Upper lobe of left lung (tissue), 6 donors: Measurements from ENCODE around the gene C11orf97. TPM values are rescaled to one million over a fixed set of nuclear protein-coding genes. Genes with fewer than 3 reads are reported as not detected.

ENCODE experiments used
- ATAC-seq, 2 donors: fragments of 200-7000 bp; cut with Tn5 transposase; one replicate each; pipeline ENCODE4 v1.9.1; 2022; ENCODE audit warnings: mild to moderate bottlenecking in 2 of 2, moderate library complexity in 2 of 2; ENCODE audit not compliant: low FRiP score in 2 of 2
- DNase-seq, 2 donors: peaks; one replicate each; pipeline ENCODE4 v3.0.0-alpha.2; 2019 to 2020
- H3K27ac ChIP-seq, 4 donors: fragments of 200-600 bp; sonication (generic); one replicate each; pipeline ENCODE4 v1.5.1; 2016 to 2019
- H3K27me3 ChIP-seq, 4 donors: fragments of 200-600 bp; sonication (generic); one replicate each; pipeline ENCODE4 v1.5.1; 2017 to 2019
- H3K36me3 ChIP-seq, 4 donors: fragments of 200-600 bp; sonication (generic); one replicate each; pipeline ENCODE4 v1.5.1; 2016 to 2019
- H3K4me1 ChIP-seq, 4 donors: fragments of 200-600 bp; sonication (generic); one replicate each; pipeline ENCODE4 v1.5.1; 2018 to 2019
- H3K4me3 ChIP-seq, 4 donors: fragments of 200-600 bp; sonication (generic); one replicate each; pipeline ENCODE4 v1.5.1; 2017 to 2019; ENCODE audit warnings: mild to moderate bottlenecking in 2 of 4, moderate library complexity in 1 of 4
- H3K9me3 ChIP-seq, 4 donors: fragments of 200-600 bp; sonication (generic); one replicate each; pipeline ENCODE4 v1.5.1; 2018 to 2019
- CTCF ChIP-seq, 6 experiments: fragments of 450-650 bp in 4 of 6; fragments of 200-600 bp in 2 of 6; sonication (generic) in 2 of 6; IDR thresholded peaks; one replicate each; pipeline ENCODE4 v1.5.1; 2016 to 2019; ENCODE audit warnings: antibody characterized with exemption in 6 of 6
- EP300 ChIP-seq, 4 donors: sonication (generic); formaldehyde crosslinking; IDR thresholded peaks; one replicate each; pipeline ENCODE4 v1.5.1; 2017; ENCODE audit warnings: antibody characterized with exemption in 4 of 4, control low read depth in 2 of 4
- POLR2A ChIP-seq, 4 donors: fragments of 450-650 bp; IDR thresholded peaks; one replicate each; pipeline ENCODE4 v1.5.1; 2016 to 2017; ENCODE audit warnings: antibody characterized with exemption in 4 of 4, mild to moderate bottlenecking in 2 of 4
- POLR2AphosphoS5 ChIP-seq, 2 donors: sonication (generic); formaldehyde crosslinking; IDR thresholded peaks; one replicate each; pipeline ENCODE4 v1.5.1; 2017; ENCODE audit warnings: antibody characterized with exemption in 2 of 2
- WGBS, 2 donors: methylation state at CpG; one replicate each; pipeline ENCODE4 v1.1.5; 2017 to 2018; 5-methylcytosine and 5-hydroxymethylcytosine counted together
- small RNA-seq, 4 donors: library from RNA; depleted of rRNA; stranded (forward); fragments of <200 nt; gene quantifications; one replicate each; pipeline ENCODE3, GENCODE V24; 2016
- total RNA-seq, 6 donors: library from RNA; depleted of rRNA in 4 of 6; stranded (reverse); fragments of >200 nt in 4 of 6; gene quantifications; one replicate each; pipeline versions ENCODE4 v1.1.0 to v1.2.1, GENCODE V29; 2016 to 2021
- donor health status: DM: no; HTN: no; CAD: no; lungs with moderate emphysema.
- donor health status: DM: no; HTN: yes; CAD: no; lungs with severe emphysema.

C11orf97 gene
- total RNA-seq, 6 donors from 2014 or later: 0.31 to 14.7 (median 4.1) TPM; not detected in 1

DNA sequence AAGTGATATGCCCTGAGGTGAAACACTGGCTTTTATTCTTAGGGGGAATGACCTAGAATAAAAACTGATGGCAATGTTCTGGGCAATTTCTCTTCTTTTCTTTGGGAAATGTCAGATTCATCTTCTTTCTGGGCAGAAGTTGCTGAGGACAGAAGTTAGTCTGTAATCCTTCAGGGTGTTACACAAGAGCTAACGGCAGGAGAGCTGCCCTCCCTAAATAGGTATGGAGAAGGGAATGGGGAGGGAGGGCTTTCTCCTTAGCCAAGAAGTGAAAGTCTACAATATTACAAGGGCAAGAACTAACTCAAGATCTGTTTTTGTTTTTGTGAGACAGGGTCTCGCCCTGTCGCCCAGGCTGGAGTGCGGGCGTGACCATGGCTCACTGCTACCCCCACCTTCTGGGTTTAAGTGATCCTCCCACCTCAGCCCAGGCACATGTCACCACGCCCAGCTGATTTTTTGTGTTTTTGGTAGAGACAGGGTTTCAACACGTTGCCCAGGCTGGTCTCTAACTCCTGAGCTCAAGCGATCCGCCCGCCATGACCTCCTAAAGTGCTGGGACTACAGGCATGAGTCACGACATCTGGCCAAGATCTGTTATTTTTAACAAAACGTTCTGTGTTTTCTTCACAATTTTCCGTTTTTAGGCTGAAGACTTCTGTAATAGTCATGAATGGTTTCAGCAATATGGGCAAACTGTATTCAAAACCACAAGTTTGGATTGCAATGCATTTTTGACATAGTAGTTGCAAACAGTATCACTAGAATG, 62.1 kb downstream of the C11orf97 start:
- 56 to 66% methylated on average over 13 of the region's 13 CpGs for WGBS, 2 donors
- Histone ChIP-seq H3K4me1 (peaks cover 0 to 2% (median 0%) of the 10 kb centered on the region in 4 donors), H3K36me3 (no peaks in the 10 kb centered on the region), H3K4me3 (peak overlapping the region in 2 of 4 donors; percentile 5 to 18), H3K27ac (peak overlapping the region; percentile 30 to 70 (median 48)), H3K9me3 (no peaks in the 10 kb centered on the region), H3K27me3 (no peaks in the 10 kb centered on the region)
- TF ChIP-seq CTCF (IDR thresholded peaks at IDR 0.05) (no peak), EP300 (IDR thresholded peaks at IDR 0.05) (no peak), POLR2A (IDR thresholded peaks at IDR 0.05) (no peak), POLR2AphosphoS5 (IDR thresholded peaks at IDR 0.05) (no peak)
- peak in 1 of 2 donors; percentile 72 for ATAC-seq
- DNase-seq: peak in 1 of 2 donors; percentile 28

- Histone ChIP-seq H3K4me1 (peaks cover 0 to 2% (median 0%) of the 10 kb centered on the region in 4 donors), H3K27ac (no peak overlapping the region), H3K4me3 (no peak overlapping the region), H3K9me3 (no peaks in the 10 kb centered on the region), H3K27me3 (no peaks in the 10 kb centered on the region), H3K36me3 (no peaks in the 10 kb centered on the region)
- ATAC-seq: no peak
- no peak for DNase-seq
- WGBS, 2 donors: 76 to 85% methylated on average over 5 of the region's 5 CpGs
- no peak for TF ChIP-seq CTCF (IDR thresholded peaks at IDR 0.05)
These were observed 64.0 kb downstream of the C11orf97 start for GRCh38 chr11:94576306-94576705.

DNA sequence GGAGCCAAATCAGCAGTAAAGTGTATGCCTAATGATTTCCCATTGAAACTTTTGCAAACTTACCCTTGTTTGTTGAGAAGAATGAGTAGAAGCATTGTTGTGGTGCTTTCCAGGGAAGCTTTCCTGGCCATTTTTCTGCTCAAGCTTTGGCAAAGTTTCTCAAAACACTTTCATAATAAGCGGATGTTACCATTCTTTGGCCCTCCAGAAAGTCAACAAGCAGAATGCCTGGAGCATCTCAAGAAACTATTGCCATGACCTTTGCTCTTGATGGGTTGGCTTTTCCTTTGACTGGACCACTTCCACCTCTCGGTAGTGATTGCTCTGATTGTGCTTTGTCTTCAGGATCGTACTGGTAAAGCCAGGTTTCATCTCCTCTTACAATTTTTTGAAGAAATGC, 65.6 kb downstream of the C11orf97 start:
- WGBS, 2 donors: 61 to 67% methylated on average over 3 of the region's 3 CpGs
- Histone ChIP-seq H3K9me3 (no peaks in the 10 kb centered on the region), H3K4me1 (peaks cover 0 to 2% (median 0%) of the 10 kb centered on the region in 4 donors), H3K27me3 (no peaks in the 10 kb centered on the region), H3K36me3 (no peaks in the 10 kb centered on the region), H3K27ac (no peak overlapping the region), H3K4me3 (no peak overlapping the region)
- DNase-seq (no peak), ATAC-seq (no peak)
- TF ChIP-seq POLR2A (IDR thresholded peaks at IDR 0.05): no peak
- no peak for TF ChIP-seq POLR2AphosphoS5 (IDR thresholded peaks at IDR 0.05)
- no peak for TF ChIP-seq EP300 (IDR thresholded peaks at IDR 0.05)
- TF ChIP-seq CTCF (IDR thresholded peaks at IDR 0.05): no peak

Small RNA genes lying within 50 kb of the gene (small RNA-seq; reads per million reads assigned to genes)
- gene MIR548L: 0 to 0.13 (median 0) reads per million in 4 donors

Other genes starting within 250 kb of the C11orf97 start
- not detected for gene IZUMO1R, start 207.9 kb upstream of the C11orf97 start, total RNA-seq
- gene GPR83, start 111.0 kb upstream of the C11orf97 start, total RNA-seq: under 1 TPM in 4 of 6 donors, not detected in 2; under 0.01 to 0.78 (median 0.25) TPM
- 10 to 100 TPM in 5 of 6 donors, 1 to 10 TPM in 1; 6.7 to 24.7 (median 16.3) TPM for gene MRE11, start 18.6 kb upstream of the C11orf97 start, total RNA-seq
- 10 to 100 TPM in 5 of 6 donors, 1 to 10 TPM in 1; 9.5 to 42.7 (median 18.4) TPM for gene ANKRD49, start 18.5 kb upstream of the C11orf97 start, total RNA-seq
- gene FUT4, start 31.5 kb downstream of the C11orf97 start, total RNA-seq: 1 to 10 TPM; 5.0 to 9.4 (median 7.0) TPM
- 1 to 10 TPM; 1.5 to 9.4 (median 4.8) TPM for gene PIWIL4, start 54.9 kb downstream of the C11orf97 start, total RNA-seq